HG03103 (cell line): ENCODE data around the gene ANKS6.

ENCODE experiments used
- ATAC-seq: cut with Tn5 transposase; IDR thresholded peaks from one replicate; pipeline ENCODE4 v1.9.1; 2021; ENCODE audit warnings: low read depth; ENCODE audit not compliant: unreplicated experiment

ANKS6 gene

DNA sequence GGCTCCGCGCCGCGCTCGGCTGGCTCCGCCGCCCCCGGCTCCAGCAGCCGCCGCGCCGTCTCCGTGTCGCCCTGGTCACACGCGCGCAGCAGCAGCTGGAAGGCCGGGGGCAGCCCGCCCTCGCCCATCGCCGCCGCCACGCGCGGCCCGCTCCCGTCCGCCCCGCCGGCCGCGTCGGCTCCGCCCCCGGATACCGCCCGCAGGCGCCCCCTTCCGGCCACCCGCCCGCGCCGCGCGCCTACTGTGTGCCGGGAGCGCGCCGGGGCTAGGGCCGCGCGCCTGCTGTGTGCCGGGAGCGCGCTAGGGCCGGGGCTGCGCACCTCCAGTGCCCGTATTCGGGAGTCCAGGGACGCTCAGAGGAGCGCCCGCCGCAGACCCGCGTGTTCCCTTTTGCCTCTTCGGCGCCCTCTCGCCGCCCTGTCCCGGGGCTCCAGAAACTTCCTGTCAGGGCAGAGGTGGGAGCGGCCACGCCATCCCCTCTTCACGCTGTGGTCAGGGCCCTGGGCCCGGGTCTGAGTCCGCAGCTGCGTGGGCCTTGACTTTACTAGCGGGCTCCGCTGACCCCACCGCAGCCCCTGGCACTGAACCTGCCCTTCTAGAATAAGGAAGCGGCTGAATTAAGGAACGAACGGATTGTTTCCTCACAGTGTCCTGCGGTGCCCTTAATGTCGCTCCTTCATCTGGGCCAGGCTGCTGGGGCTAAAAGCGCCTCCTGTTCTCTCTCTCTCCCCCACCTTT lies at the start of gene ANKS6:
Gene ANKS6 (minus strand): TSS at position 192 of the 738 bp plus-strand sequence. CDS start 64 bp downstream, at position 128.
- ATAC-seq = peak; percentile 85

DNA sequence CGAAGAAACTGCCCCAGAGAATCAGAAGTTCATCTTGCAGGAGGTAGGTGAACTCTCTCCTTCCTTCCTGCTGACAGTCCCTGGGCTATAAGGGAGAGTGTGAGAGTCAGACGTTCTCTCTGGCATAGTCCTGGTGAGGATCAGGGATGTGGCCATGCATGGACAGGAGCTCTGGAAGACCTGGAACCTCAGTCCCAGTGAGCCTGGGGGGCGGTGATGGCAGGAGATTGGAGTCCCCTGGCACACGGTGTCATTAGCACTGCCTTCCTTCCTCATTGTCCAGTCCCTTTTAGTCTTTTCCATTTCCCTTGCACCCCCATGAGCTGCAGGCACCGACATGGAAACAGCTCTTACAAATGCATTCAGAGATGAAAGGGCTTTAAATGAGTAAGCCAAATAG lies 49.7 kb upstream of the ANKS6 start:
- no peak for ATAC-seq

DNA sequence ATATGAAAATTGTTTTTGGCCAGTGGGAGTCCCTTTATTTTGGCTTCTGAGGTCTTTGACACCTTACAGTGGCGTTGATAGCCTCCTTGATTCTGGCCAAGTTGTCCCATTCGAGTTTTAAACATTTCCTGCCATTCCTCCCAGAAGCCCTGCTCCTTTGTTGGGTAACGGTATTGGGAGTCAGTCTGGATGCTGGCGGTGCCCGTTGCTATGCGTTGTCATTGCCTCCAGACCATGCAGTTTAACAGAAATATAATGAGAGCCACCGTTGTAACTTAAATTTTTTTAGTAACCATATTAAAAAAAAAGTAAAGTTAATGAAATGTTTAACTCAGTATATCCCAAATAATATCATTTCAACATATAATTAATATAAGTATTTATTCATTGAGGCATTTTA lies 46.2 kb upstream of the ANKS6 start:
- no peak for ATAC-seq

DNA sequence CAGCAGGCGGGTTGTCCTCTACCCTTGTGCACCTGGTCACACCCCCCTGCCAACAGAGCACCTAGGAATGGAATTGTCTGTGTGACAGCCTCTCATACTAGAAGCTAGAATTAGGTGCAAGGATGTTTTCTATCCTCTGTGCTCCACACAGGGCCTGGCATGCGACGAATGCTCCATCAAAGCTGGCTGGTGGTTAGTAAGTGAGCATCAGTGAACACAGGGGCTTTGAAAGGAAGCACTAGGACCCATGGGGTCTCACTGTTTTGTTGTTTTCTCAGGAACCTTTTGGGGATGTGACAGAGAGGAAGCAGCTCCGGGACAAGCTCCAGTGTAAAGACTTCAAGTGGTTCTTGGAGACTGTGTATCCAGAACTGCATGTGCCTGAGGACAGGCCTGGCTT lies 43.4 kb upstream of the ANKS6 start:
- no peak for ATAC-seq

DNA sequence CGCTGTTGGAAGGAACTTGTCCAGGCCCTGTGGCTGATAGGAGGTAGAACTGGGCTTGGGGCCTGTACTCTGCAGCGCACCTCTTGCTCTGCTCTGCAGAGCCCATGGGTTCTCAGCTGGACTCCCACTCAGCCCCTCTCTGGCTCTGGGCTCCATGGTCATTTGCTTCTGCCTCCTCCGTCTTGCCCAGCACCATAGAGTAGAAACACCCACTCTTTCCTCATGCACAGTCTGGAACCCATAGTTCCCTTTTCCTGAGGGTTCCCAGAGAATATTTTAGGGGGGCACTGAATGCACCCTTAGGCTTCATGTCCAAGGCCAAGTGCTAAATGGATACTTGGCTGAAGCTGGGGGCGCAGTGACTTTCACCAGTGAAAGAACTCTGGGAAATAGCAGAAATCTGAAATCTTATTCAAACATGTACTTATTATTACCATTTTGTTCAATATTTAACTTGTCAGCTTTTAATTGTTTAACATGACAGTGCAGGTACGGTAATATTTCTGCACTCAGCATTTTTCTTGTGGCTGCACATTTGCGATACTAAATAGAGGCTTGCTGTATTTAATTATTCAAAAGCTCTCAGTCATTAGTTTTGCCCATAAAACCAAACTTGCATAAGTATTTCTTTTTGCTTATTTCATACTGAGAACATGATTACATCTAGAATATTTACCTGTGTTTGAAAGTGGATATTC lies 42.7 kb upstream of the ANKS6 start:
- no peak for ATAC-seq

DNA sequence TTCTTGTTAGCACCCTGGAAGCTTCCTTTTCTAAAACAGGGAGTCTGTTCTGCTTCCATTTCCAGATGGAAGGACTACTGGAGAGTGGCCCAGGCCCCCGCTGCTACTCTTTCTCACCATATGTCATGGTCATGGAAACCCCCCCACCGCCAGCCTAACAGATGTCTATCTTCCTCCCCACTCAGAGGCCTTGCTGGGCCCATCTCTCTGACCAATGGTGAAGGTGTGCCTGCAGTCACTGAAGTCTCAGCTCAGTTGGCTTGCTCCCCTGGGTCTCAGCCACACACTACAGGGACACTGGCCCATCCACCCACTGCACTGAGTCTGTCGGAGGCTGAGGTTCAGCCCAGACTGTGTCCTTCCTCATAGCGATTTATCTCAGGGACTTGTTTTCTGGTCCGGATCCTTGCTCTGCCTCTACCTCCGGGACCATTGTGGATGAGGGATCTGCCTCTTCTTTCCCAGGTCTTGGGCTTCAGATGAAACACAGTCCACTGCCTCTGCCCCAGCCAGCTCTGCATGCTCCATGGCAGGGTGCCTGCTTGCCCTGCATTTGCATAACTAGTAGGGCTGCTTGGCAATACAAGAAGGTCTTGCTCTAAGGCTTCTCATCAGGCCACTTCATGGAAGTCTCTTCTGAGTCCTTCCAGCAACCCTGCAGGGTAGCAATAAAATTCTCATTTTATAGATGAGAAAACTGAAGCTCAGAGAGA lies 42.0 kb upstream of the ANKS6 start:
- ATAC-seq = no peak

DNA sequence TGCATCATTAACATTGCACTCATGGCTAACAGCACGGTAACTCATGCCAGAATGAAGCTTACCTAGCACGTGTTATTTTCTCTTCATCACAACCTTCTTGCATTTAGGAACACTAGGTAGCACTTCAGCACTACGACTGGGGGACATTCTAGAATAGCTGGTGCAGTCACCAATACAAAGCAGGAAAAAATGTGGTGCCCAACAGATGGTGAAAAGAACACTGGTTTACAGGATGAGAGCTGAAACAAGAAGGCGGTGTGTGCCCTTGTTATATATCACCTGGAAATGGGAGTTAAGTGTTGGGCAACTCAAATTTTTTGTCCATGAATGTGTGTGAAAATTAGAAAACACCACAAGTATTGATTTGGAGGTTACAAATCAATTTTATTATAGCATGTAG lies 41.2 kb upstream of the ANKS6 start:
- ATAC-seq = no peak

DNA sequence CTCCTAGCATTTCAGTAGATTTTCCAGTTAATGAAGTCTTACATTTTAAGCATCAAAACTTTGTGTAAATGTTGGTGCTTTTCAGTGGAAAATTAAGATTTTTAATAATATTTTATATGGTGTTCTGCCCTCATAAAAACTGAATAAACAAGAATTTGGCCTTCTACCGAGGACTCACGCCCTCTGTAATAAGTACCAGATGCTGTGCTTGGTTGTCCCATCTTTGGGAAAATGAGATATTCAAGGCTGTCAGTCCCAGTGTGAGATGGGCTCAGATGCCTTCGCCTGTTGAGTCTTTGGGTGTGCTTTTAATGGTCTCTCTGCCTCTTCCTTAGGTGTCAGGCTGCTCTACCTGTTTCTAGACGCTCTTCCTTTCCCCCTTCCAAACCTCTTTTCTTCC lies 39.9 kb upstream of the ANKS6 start:
- no peak for ATAC-seq

DNA sequence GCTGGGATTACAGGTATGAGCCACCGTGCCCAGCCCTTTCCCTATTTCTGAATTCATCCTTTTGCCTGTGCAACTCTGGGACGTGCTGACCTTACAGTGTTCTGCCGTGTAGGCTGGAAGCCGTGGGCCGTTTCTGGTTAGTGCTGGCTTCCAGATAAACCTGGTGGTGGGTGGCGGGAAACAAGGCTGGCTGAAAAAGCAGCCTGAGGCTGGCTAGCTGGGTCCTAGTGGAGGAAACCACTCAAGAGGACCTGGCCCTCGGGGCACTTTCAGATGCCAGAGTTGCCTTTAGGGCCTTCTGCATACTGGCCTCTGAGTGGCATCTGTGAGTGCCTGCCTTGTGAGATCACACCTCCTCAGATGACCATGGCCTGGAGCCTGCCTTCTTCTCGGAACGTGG lies 38.0 kb upstream of the ANKS6 start:
- ATAC-seq = no peak

DNA sequence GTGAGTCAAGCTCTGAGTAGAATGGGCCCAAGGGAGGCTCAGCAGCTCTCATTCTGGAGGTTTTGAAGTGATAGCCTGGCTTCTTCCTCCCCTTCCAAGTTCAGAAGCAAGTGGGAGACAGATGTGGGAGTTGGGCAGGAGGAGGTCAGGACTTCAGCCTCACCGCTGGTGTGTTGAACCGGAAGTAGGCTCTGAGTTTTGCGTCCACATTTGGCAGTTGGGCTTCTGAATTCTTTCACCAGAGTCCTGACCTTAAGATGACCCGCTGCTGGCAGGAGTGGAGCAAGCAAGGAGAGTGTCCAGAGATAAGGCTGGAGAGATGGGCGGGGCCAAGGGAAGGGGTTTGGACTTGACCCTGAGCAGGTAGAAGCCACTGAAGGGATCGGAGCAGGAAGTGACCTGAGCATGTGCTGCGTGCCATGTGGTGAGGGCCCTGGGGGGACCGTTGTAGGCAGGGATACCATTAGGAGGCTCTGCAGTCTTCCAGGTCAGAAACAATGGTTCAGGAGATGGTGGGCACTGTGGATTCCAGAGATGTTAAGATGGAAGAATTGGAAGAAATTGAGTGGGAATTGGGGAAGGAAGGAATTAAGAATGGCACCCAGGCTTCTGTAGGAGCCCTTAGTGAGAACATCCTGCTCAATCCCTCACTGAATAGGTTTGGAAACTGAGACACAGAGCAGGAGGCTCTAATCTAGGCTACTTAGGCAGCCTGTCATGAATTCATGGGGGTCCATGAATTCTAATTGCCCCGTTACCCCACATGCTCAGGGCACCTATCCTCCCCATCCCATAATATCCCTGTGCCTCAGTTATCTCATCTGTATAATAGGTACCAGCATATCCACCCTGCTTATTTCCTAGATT lies 37.0 kb upstream of the ANKS6 start:
- ATAC-seq = no peak

DNA sequence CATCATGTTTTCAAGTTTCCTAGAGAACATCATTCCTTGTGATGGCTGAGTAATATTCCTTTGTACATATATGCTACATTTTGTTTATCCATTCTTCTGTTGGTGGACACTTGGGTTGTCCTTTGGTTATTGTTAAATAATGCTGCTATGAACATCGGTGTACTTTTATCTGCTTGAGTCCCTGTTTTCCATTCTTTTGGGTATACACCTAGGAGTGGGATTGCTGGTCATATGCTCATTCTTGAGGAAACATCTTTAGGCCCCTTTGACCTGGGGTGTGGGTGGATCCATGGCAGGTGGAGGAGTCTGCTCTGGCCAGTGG lies 36.4 kb upstream of the ANKS6 start:
- ATAC-seq = no peak

DNA sequence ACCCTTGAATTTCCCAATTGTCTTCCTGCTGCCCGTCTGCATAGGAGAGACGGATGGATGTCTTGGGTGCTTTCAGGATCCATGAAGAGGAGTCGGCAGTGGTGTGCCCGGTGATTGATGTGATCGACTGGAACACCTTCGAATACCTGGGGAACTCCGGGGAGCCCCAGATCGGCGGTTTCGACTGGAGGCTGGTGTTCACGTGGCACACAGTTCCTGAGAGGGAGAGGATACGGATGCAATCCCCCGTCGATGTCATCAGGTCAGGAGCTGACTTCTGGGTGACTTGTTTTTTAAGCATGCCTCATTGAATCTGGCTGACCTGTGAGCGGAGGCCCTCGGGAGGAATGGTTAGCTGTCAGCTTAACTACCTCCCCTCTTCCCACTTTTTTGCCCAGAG lies 35.3 kb upstream of the ANKS6 start:
- no peak for ATAC-seq

DNA sequence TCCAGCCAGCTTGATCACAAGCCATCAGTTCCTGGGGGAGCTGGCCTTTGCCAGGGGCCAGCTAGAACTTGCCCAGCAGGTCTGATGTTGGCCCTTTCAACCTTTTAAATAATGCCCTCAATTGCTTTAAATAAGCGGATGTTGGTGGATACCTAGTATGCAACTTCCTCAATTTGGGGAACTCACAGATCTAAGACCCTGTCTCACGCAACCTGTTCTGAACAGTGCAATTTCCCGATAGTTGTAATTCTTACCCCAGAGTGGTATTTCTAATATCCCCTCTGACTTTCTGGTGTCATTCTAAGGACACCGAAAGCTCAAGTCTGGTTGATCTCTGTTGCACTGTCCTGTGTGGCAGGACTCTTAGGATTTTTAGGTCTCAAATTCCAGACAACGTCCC lies 34.2 kb upstream of the ANKS6 start:
- no peak for ATAC-seq

DNA sequence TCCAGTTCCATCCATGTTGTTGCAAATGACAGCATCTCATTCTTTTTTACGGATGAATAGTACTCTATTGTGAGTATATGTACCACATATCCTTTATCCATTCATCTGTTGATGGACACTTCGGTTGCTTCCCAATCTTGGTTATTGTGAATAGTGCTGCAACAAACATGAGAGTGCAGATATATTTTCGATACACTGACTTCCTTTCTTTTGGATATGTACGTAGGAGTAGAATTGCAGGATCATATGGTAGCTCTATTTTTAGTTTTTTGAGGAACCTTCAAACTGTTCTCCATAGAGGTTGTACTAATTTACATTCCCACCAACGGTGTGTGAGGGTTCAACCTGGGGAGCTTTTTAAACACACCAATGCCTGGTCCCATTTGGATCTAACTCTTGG lies 33.4 kb upstream of the ANKS6 start:
- no peak for ATAC-seq

DNA sequence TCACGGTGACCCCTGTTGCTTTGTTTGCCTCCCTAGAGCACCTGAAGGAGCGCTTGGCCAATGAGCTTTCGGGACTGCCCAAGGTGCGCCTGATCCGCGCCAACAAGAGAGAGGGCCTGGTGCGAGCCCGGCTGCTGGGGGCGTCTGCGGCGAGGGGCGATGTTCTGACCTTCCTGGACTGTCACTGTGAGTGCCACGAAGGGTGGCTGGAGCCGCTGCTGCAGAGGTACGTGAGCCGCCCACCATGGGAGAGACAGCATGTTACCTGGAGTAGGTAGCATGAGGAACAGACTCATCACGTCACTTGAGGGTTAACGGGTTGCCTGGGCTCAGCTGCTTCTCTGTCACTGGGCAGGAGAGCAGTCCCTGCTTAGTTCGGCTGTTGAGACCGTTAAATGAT lies 30.4 kb upstream of the ANKS6 start:
- ATAC-seq = no peak

DNA sequence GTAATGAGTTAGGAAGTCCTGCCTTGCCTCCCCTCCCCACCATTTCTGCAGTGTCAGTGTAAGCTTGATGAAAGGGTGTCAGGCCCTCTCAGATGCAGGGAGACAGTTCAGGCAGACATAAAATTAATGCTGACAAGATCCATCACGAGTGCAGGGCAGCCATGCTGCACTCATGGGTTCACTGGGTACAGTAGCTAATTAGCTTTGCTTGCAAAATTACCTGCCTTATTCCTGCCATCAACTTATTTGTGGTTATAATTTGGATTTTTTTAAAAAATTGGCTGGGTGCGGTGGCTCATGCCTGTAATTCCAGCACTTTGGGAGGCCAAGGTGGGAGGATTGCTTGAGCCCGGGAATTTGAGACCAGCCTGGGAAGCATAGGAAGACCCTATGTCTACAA lies 29.1 kb upstream of the ANKS6 start:
- ATAC-seq = no peak

DNA sequence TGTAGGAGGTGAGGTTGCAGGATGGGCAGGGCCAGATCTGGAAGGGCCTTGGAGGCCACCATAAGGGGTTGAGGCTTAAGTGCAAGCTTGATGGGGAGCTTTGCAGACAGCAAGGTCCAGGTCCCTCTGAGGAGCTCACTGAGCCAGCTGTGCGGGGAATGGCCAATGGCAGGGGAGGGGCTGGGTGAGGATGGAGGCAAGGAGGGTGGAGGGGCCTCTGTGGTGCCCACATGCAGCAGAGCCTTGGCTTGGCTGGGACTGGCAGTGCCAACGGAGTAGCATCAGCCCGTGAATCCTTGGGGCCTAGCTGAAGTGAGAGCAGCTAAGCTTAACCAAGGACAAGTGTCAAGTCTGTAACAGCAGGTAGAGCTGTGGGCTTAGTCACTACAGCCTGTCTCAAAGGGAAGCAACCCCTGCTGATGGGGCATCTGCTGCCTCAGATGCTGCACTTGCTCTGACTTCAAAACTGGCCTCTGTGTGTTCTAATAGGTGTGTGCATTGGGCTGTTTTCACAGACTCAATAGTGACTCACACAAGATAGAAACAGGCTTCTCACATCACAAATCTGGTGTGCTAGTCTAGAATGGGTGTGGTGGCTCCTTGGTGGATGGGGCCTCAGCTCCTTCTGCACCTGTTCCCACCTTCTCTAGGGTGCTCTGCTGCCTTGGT lies 27.4 kb upstream of the ANKS6 start:
- ATAC-seq = no peak

DNA sequence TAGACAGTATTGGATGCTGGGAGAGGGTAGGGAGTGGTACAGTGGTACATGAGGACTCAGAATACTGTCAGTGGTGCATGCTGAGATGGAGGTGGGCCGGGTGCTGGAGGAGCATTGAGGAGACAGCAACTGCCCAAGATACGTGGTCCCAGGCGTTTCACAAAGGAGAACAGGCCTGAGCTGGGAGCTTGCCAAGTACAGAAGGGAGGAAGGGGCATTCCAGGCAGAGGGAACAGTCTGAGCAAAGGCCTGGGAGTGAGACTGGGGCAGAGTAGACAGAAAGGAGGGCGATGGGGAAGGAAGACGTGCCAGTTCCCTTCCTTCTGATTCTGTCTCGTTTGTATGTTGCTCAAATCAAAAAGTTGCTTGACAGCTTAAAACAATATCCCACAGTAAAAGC lies 26.3 kb upstream of the ANKS6 start:
- ATAC-seq = no peak

DNA sequence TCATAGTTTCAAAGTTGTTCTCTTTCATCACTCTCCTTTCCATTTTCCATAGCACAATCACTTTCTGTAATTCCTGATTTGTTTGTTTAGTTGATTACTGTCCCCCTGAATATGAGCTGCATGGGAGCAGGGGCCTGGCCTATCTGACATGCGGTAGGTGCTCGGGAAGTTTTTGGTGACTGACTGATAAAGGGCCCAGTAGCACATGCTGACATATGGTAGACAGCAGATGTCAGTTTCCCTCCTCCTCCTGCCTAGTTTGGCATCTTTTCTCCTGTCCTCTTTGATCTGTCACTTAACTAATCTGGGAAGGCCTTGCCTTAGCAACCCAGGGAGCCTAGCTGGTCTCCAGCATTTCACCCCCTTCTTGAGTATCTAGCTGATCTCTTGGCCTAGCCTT lies 25.5 kb upstream of the ANKS6 start:
- no peak for ATAC-seq

DNA sequence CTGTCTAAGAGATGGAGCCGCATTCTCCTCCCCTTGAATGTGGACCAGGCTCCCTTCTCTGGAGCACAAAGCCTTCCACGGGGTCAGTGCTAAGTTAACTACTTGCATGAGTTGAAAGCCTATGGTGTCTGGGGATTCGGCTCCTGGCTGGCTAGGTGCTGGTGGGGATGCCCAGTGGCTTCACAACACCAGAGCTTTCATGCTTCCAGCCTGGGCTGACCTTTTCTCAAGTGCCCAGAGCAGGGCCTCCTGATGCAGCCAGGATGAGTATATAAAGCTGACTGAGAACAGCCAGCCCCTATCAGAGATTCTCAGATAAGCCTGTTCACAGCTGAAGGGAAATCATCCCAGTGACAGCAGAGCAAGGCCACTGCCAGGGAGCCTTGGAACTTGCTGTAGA lies 22.9 kb upstream of the ANKS6 start:
- ATAC-seq = no peak
